22Rv1 (cell line): Measurements from ENCODE around the gene RET.
"Not testable (repeated sequence)": the region's sequence is repeated elsewhere in the genome, so short reads cannot be mapped to it uniquely, and the experiment has no call there.

Source experiments
- ZFX ChIP-seq: fragments of 450-650 bp; IDR thresholded peaks from 2 replicates; pipeline ENCODE4 v1.6.1; 2017; ENCODE audit warnings: antibody characterized with exemption, borderline replicate concordance
- TF ChIP-seq, protein P1 (sequence below): fragments of 450-650 bp; IDR thresholded peaks from 2 replicates; pipeline ENCODE4 v1.5.1; 2017; ENCODE audit warnings: mild to moderate bottlenecking

DNA sequence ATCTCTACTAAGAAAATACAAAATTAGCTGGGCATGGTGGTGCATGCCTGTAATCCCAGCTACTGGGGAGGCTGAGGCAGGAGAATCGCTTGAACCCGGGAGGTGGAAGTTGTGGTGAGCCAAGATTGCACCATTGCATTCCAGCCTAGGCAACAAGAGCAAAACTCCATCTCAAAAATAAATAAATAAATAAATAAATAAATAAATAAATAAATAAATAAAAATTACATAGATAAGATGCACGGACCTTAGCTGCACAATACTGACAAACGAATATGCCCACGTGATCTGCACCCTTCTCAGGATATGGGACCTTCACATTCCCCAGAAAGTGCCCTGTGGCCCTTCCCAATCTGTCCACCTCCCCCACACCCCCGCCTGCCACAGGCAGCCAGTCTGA, 22.5 kb downstream of the RET start:
- TF ChIP-seq, protein P1, sequence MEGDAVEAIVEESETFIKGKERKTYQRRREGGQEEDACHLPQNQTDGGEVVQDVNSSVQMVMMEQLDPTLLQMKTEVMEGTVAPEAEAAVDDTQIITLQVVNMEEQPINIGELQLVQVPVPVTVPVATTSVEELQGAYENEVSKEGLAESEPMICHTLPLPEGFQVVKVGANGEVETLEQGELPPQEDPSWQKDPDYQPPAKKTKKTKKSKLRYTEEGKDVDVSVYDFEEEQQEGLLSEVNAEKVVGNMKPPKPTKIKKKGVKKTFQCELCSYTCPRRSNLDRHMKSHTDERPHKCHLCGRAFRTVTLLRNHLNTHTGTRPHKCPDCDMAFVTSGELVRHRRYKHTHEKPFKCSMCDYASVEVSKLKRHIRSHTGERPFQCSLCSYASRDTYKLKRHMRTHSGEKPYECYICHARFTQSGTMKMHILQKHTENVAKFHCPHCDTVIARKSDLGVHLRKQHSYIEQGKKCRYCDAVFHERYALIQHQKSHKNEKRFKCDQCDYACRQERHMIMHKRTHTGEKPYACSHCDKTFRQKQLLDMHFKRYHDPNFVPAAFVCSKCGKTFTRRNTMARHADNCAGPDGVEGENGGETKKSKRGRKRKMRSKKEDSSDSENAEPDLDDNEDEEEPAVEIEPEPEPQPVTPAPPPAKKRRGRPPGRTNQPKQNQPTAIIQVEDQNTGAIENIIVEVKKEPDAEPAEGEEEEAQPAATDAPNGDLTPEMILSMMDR = not testable (repeated sequence)
- not testable (repeated sequence) for TF ChIP-seq ZFX
